Activated T-helper 1 cell treated with anti-CD3 and anti-CD28 coated beads, Interleukin-12 subunit alpha, Interleukin-12 subunit beta, Interleukin-2, Interleukin-4 antibody, amounts not matched to agents 30 ng/mL and 10 ng/mL and 1 ng/mL, durations not matched to agents 14 hours and 24 hours and 36 hours (primary cell): Measurements from ENCODE around the gene ELFN1. TPM values are rescaled to one million over a fixed set of nuclear protein-coding genes. Genes with fewer than 3 reads are reported as not detected.

Experiments
- DNase-seq: peaks from one replicate; pipeline ENCODE4 v3.0.0; 2021; ENCODE audit warnings: low spot score
- H3K27ac Mint-ChIP-seq: one replicate; pipeline ENCODE4 v1.8.0; 2021; ENCODE audit warnings: mild to moderate bottlenecking, mixed read lengths
- H3K27me3 Mint-ChIP-seq: one replicate; pipeline ENCODE4 v1.8.0; 2022; ENCODE audit warnings: mild to moderate bottlenecking, moderate library complexity, mixed read lengths; ENCODE audit not compliant: insufficient read depth
- H3K36me3 Mint-ChIP-seq: one replicate; pipeline ENCODE4 v1.8.0; 2021; ENCODE audit warnings: low read depth, mixed read lengths
- H3K4me1 Mint-ChIP-seq: one replicate; pipeline ENCODE4 v1.8.0; 2021; ENCODE audit warnings: low read depth, mixed read lengths
- H3K4me3 Mint-ChIP-seq: one replicate; pipeline ENCODE4 v1.8.0; 2021; ENCODE audit warnings: mild to moderate bottlenecking, moderate library complexity, mixed read lengths
- H3K9me3 Mint-ChIP-seq: one replicate; pipeline ENCODE4 v1.8.0; 2021; ENCODE audit warnings: mixed read lengths
- intact Hi-C: fragments of 100-400 bp; cut with micrococcal nuclease; formaldehyde crosslinking; loops from one replicate; pipeline ENCODE4 v1.15.1; 2024
- total RNA-seq: library from RNA; stranded (reverse); gene quantifications from 2 replicates; pipeline ENCODE4 v1.2.3, GENCODE V29; 2022

The ELFN1 gene
- total RNA-seq, 1 donor from 2014 or later = not detected

- DNase-seq = no peak
- intact Hi-C loops = no loop called here
These were observed 79.3 kb downstream of the ELFN1 start for GRCh38 chr7:1749351-1749863.

GRCh38 chr7:1749864-1750466 is 79.9 kb downstream of the ELFN1 start:
- Mint-ChIP-seq H3K27ac (no peak overlapping the region), H3K4me1 (no peaks in the 10 kb centered on the region), H3K4me3 (no peak overlapping the region), H3K9me3 (no peaks in the 10 kb centered on the region), H3K36me3 (no peaks in the 10 kb centered on the region), H3K27me3 (no peaks in the 10 kb centered on the region)
- no peak for DNase-seq
- intact Hi-C loops = no loop called here

More at GRCh38 chr7:1749351-1749863, 79.3 kb downstream of the ELFN1 start:
- Mint-ChIP-seq H3K27me3 (no peaks in the 10 kb centered on the region), H3K9me3 (no peaks in the 10 kb centered on the region), H3K4me1 (no peaks in the 10 kb centered on the region), H3K27ac (no peak overlapping the region), H3K4me3 (no peak overlapping the region), H3K36me3 (no peaks in the 10 kb centered on the region)

GRCh38 chr7:1750541-1751021 is 80.5 kb downstream of the ELFN1 start:
- no peak overlapping the region for H3K4me3 Mint-ChIP-seq
- intact Hi-C loops = no loop called here
- no peaks in the 10 kb centered on the region for H3K27me3 Mint-ChIP-seq
- no peaks in the 10 kb centered on the region for H3K4me1 Mint-ChIP-seq
- no peak for DNase-seq
- H3K36me3 Mint-ChIP-seq = no peaks in the 10 kb centered on the region
- no peak overlapping the region for H3K27ac Mint-ChIP-seq
- H3K9me3 Mint-ChIP-seq = no peaks in the 10 kb centered on the region

GRCh38 chr7:1752111-1752510 is 82.0 kb downstream of the ELFN1 start:
- peaks cover 3% of the 10 kb centered on the region for H3K27me3 Mint-ChIP-seq
- intact Hi-C loops = no loop called here

GRCh38 chr7:1752771-1753563 is 82.9 kb downstream of the ELFN1 start:
- Mint-ChIP-seq H3K4me1 (no peaks in the 10 kb centered on the region), H3K27me3 (peaks cover 3% of the 10 kb centered on the region), H3K4me3 (no peak overlapping the region), H3K27ac (no peak overlapping the region), H3K36me3 (no peaks in the 10 kb centered on the region), H3K9me3 (no peaks in the 10 kb centered on the region)
- intact Hi-C loops = no loop called here
- no peak for DNase-seq

More at GRCh38 chr7:1752111-1752510, 82.0 kb downstream of the ELFN1 start:
- Mint-ChIP-seq H3K4me1 (no peaks in the 10 kb centered on the region), H3K36me3 (no peaks in the 10 kb centered on the region), H3K27ac (no peak overlapping the region), H3K4me3 (no peak overlapping the region), H3K9me3 (no peaks in the 10 kb centered on the region)
- DNase-seq = no peak

GRCh38 chr7:1753564-1753867 is 83.4 kb downstream of the ELFN1 start:
- no peak overlapping the region for H3K4me3 Mint-ChIP-seq
- no peaks in the 10 kb centered on the region for H3K4me1 Mint-ChIP-seq
- H3K27ac Mint-ChIP-seq = no peak overlapping the region
- H3K36me3 Mint-ChIP-seq = no peaks in the 10 kb centered on the region
- H3K9me3 Mint-ChIP-seq = no peaks in the 10 kb centered on the region
- peaks cover 3% of the 10 kb centered on the region for H3K27me3 Mint-ChIP-seq
- intact Hi-C loops = no loop called here
- no peak for DNase-seq

GRCh38 chr7:1754345-1754908 is 84.3 kb downstream of the ELFN1 start:
- Mint-ChIP-seq H3K9me3 (no peaks in the 10 kb centered on the region), H3K36me3 (no peaks in the 10 kb centered on the region), H3K4me3 (no peak overlapping the region), H3K27ac (no peak overlapping the region), H3K4me1 (no peaks in the 10 kb centered on the region), H3K27me3 (peaks cover 3% of the 10 kb centered on the region)
- no peak for DNase-seq
- intact Hi-C loops = no loop called here

GRCh38 chr7:1755783-1756625 is 85.9 kb downstream of the ELFN1 start:
- intact Hi-C loops = no loop called here
- Mint-ChIP-seq H3K9me3 (no peaks in the 10 kb centered on the region), H3K36me3 (no peaks in the 10 kb centered on the region), H3K4me3 (no peak overlapping the region), H3K4me1 (no peaks in the 10 kb centered on the region), H3K27ac (no peak overlapping the region), H3K27me3 (peaks cover 3% of the 10 kb centered on the region)
- DNase-seq = no peak

- Mint-ChIP-seq H3K4me3 (no peak overlapping the region), H3K36me3 (no peaks in the 10 kb centered on the region), H3K27me3 (peaks cover 3% of the 10 kb centered on the region), H3K4me1 (no peaks in the 10 kb centered on the region), H3K27ac (no peak overlapping the region), H3K9me3 (peaks cover 11% of the 10 kb centered on the region)
- no peak for DNase-seq
- intact Hi-C loops = no loop called here
These were observed 87.5 kb downstream of the ELFN1 start for GRCh38 chr7:1757601-1758000.

GRCh38 chr7:1758028-1758858 is 88.2 kb downstream of the ELFN1 start:
- Mint-ChIP-seq H3K36me3 (no peaks in the 10 kb centered on the region), H3K4me3 (no peak overlapping the region), H3K9me3 (peaks cover 14% of the 10 kb centered on the region), H3K27ac (no peak overlapping the region), H3K27me3 (peaks cover 3% of the 10 kb centered on the region), H3K4me1 (no peaks in the 10 kb centered on the region)
- no peak for DNase-seq
- intact Hi-C loops = no loop called here

- Mint-ChIP-seq H3K4me3 (no peak overlapping the region), H3K9me3 (peaks cover 14% of the 10 kb centered on the region), H3K27ac (no peak overlapping the region), H3K36me3 (no peaks in the 10 kb centered on the region), H3K27me3 (peaks cover 3% of the 10 kb centered on the region), H3K4me1 (no peaks in the 10 kb centered on the region)
- DNase-seq = no peak
- intact Hi-C loops = no loop called here
These were observed 88.9 kb downstream of the ELFN1 start for GRCh38 chr7:1758859-1759521.

GRCh38 chr7:1761097-1761496 is 91.0 kb downstream of the ELFN1 start:
- Mint-ChIP-seq H3K4me1 (no peaks in the 10 kb centered on the region), H3K27ac (no peak overlapping the region), H3K9me3 (peaks cover 14% of the 10 kb centered on the region), H3K4me3 (no peak overlapping the region), H3K36me3 (no peaks in the 10 kb centered on the region), H3K27me3 (peaks cover 1% of the 10 kb centered on the region)
- no peak for DNase-seq
- intact Hi-C loops = no loop called here
